H9 (cell line): ENCODE measurements around the gene ANKRD11. TPM values are rescaled to one million over a fixed set of nuclear protein-coding genes. Genes with fewer than 3 reads are reported as not detected.

Source experiments
- DNase-seq: peaks from one replicate; pipeline ENCODE4 v3.0.0-alpha.2; 2017
- H2AFZ ChIP-seq: one replicate; pipeline ENCODE4 v1.6.1; 2013; ENCODE audit warnings: mild to moderate bottlenecking, low read length, control low read depth, moderate library complexity
- H2AK5ac ChIP-seq: 2 replicates; pipeline ENCODE4 v1.6.1; 2013; ENCODE audit warnings: low read length, control low read depth, mixed read lengths; ENCODE audit not compliant: insufficient read length
- H2BK120ac ChIP-seq: one replicate; pipeline ENCODE4 v1.6.1; 2013; ENCODE audit warnings: low read depth, mild to moderate bottlenecking, low read length, control low read depth, inconsistent platforms; ENCODE audit not compliant: poor library complexity, severe bottlenecking
- H2BK12ac ChIP-seq: 2 replicates; pipeline ENCODE4 v1.6.1; 2013; ENCODE audit warnings: low read length, control low read depth, mixed read lengths, low read depth; ENCODE audit not compliant: insufficient read length
- H2BK15ac ChIP-seq: 2 replicates; pipeline ENCODE4 v1.6.1; 2013; ENCODE audit warnings: low read depth, low read length, control low read depth
- H2BK20ac ChIP-seq: one replicate; pipeline ENCODE4 v1.6.1; 2013; ENCODE audit warnings: low read depth, mild to moderate bottlenecking, low read length, control low read depth, inconsistent platforms; ENCODE audit not compliant: poor library complexity, severe bottlenecking
- H2BK5ac ChIP-seq: 2 replicates; pipeline ENCODE4 v1.6.1; 2013; ENCODE audit warnings: low read length, control low read depth, mixed read lengths; ENCODE audit not compliant: insufficient read length
- H3K14ac ChIP-seq: 2 replicates; pipeline ENCODE4 v1.6.1; 2013; ENCODE audit warnings: low read length, control low read depth; ENCODE audit not compliant: insufficient read depth
- H3K18ac ChIP-seq: 2 replicates; pipeline ENCODE4 v1.6.1; 2013; ENCODE audit warnings: low read depth, mild to moderate bottlenecking, mixed read lengths, low read length, control low read depth; ENCODE audit not compliant: insufficient read length
- H3K23ac ChIP-seq: 2 replicates; pipeline ENCODE4 v1.6.1; 2013; ENCODE audit warnings: low read length, control low read depth, mixed read lengths, low read depth; ENCODE audit not compliant: insufficient read length
- H3K23me2 ChIP-seq: 2 replicates; pipeline ENCODE4 v1.6.1; 2013; ENCODE audit warnings: low read depth, mild to moderate bottlenecking, mixed read lengths, low read length, control low read depth; ENCODE audit not compliant: insufficient read length, poor library complexity, severe bottlenecking
- H3K27ac ChIP-seq: 2 replicates; pipeline ENCODE4 v1.5.1; 2013; ENCODE audit warnings: low read length, control low read depth, mixed read lengths, low read depth; ENCODE audit not compliant: insufficient read length
- H3K27me3 ChIP-seq: 2 replicates; pipeline ENCODE4 v1.6.1; 2013; ENCODE audit warnings: low read length, control low read depth, inconsistent platforms; ENCODE audit not compliant: insufficient read depth
- H3K4ac ChIP-seq: 2 replicates; pipeline ENCODE4 v1.6.1; 2013; ENCODE audit warnings: low read depth, mild to moderate bottlenecking, control low read depth, inconsistent platforms, low read length, moderate library complexity
- H3K4me1 ChIP-seq: 2 replicates; pipeline ENCODE4 v1.6.1; 2013; ENCODE audit warnings: low read length, control low read depth, inconsistent platforms; ENCODE audit not compliant: insufficient read depth
- H3K4me2 ChIP-seq: 2 replicates; pipeline ENCODE4 v1.6.1; 2013; ENCODE audit warnings: low read length, control low read depth, mixed read lengths; ENCODE audit not compliant: insufficient read length, insufficient read depth
- H3K56ac ChIP-seq: 2 replicates; pipeline ENCODE4 v1.6.1; 2013; ENCODE audit warnings: low read depth, mild to moderate bottlenecking, mixed read lengths, low read length, control low read depth; ENCODE audit not compliant: insufficient read length
- H3K79me1 ChIP-seq: 2 replicates; pipeline ENCODE4 v1.6.1; 2013; ENCODE audit warnings: low read depth, mild to moderate bottlenecking, moderate library complexity, low read length, control low read depth, inconsistent platforms; ENCODE audit not compliant: insufficient read depth, poor library complexity, severe bottlenecking
- H3K79me2 ChIP-seq: 2 replicates; pipeline ENCODE4 v1.6.1; 2013; ENCODE audit warnings: low read length, control low read depth, inconsistent platforms; ENCODE audit not compliant: insufficient read depth
- H3K9ac ChIP-seq: 2 replicates; pipeline ENCODE4 v1.6.1; 2013; ENCODE audit warnings: low read length, control low read depth, mixed read lengths; ENCODE audit not compliant: insufficient read length; ENCODE audit errors: extremely low read depth
- H3K9me3 ChIP-seq: one replicate; pipeline ENCODE4 v1.6.1; 2013; ENCODE audit warnings: low read depth, low read length, inconsistent platforms; ENCODE audit not compliant: control insufficient read depth
- H3T11ph ChIP-seq: one replicate; pipeline ENCODE4 v1.6.1; 2013; ENCODE audit warnings: mild to moderate bottlenecking, low read length, control low read depth, inconsistent platforms
- H4K20me1 ChIP-seq: one replicate; pipeline ENCODE4 v1.6.1; 2013; ENCODE audit not compliant: control insufficient read depth, insufficient read length, insufficient read depth
- H4K5ac ChIP-seq: 2 replicates; pipeline ENCODE4 v1.6.1; 2013; ENCODE audit warnings: low read depth, mild to moderate bottlenecking, mixed read lengths, low read length, control low read depth; ENCODE audit not compliant: insufficient read length
- H4K8ac ChIP-seq: replicated peaks from 2 replicates; pipeline ENCODE4 v1.6.1; 2013; ENCODE audit warnings: low read length, control low read depth, mixed read lengths, low read depth; ENCODE audit not compliant: insufficient read length
- H4K91ac ChIP-seq: 2 replicates; pipeline ENCODE4 v1.6.1; 2013; ENCODE audit warnings: low read depth, mild to moderate bottlenecking, moderate library complexity, mixed read lengths, low read length, control low read depth; ENCODE audit not compliant: insufficient read length
- H3K27ac Mint-ChIP-seq, 3 experiments: 2 replicates in 2 of 3; 3 replicates in 1 of 3; pipeline ENCODE4 v1.8.0; 2020 to 2021; ENCODE audit warnings: mixed read lengths in 3 of 3, mild to moderate bottlenecking in 1 of 3, moderate library complexity in 1 of 3
- H3K27me3 Mint-ChIP-seq: 2 replicates; pipeline ENCODE4 v1.8.0; 2021; ENCODE audit warnings: low read depth, mild to moderate bottlenecking, moderate library complexity, mixed read lengths
- H3K36me3 Mint-ChIP-seq, 3 experiments: 2 replicates in 2 of 3; 3 replicates in 1 of 3; pipeline ENCODE4 v1.8.0; 2020 to 2021; ENCODE audit warnings: low read depth in 3 of 3, mixed read lengths in 3 of 3; ENCODE audit not compliant: insufficient read depth in 1 of 3
- H3K4me1 Mint-ChIP-seq, 2 experiments: 2 replicates each; pipeline ENCODE4 v1.8.0; 2020; ENCODE audit warnings: mixed read lengths in 2 of 2
- H3K4me3 Mint-ChIP-seq, 2 experiments: 2 replicates in 1 of 2; 3 replicates in 1 of 2; pipeline ENCODE4 v1.8.0; 2020 to 2021; ENCODE audit warnings: mild to moderate bottlenecking in 2 of 2, mixed read lengths in 2 of 2, moderate library complexity in 1 of 2
- H3K9me3 Mint-ChIP-seq, 2 experiments: 2 replicates in 1 of 2; 3 replicates in 1 of 2; pipeline ENCODE4 v1.8.0; 2020; ENCODE audit warnings: mild to moderate bottlenecking in 2 of 2, mixed read lengths in 2 of 2, moderate library complexity in 1 of 2
- WGBS: extraction: QIAGEN DNeasy Blood & Tissue Kit; methylation state at CpG from one replicate; pipeline ENCODE4 v1.1.7; 2013; ENCODE audit warnings: missing lambda C conversion rate, low lambda C conversion rate, mixed read lengths; ENCODE audit not compliant: insufficient read length; ENCODE audit errors: extremely low coverage; 5-methylcytosine and 5-hydroxymethylcytosine counted together
- total RNA-seq: library from RNA; stranded (reverse); gene quantifications from 2 replicates; pipeline ENCODE4 v1.2.1, GENCODE V29; 2021
- TF ChIP-seq, protein P1 (sequence below): fragments of 200-600 bp; sonication (generic); conservative IDR thresholded peaks from 3 replicates; pipeline ENCODE4 v1.8.0; 2021; ENCODE audit warnings: antibody characterized with exemption, mild to moderate bottlenecking

The ANKRD11 gene
- total RNA-seq, 1 experiment from 2014 or later = 181 TPM

DNA sequence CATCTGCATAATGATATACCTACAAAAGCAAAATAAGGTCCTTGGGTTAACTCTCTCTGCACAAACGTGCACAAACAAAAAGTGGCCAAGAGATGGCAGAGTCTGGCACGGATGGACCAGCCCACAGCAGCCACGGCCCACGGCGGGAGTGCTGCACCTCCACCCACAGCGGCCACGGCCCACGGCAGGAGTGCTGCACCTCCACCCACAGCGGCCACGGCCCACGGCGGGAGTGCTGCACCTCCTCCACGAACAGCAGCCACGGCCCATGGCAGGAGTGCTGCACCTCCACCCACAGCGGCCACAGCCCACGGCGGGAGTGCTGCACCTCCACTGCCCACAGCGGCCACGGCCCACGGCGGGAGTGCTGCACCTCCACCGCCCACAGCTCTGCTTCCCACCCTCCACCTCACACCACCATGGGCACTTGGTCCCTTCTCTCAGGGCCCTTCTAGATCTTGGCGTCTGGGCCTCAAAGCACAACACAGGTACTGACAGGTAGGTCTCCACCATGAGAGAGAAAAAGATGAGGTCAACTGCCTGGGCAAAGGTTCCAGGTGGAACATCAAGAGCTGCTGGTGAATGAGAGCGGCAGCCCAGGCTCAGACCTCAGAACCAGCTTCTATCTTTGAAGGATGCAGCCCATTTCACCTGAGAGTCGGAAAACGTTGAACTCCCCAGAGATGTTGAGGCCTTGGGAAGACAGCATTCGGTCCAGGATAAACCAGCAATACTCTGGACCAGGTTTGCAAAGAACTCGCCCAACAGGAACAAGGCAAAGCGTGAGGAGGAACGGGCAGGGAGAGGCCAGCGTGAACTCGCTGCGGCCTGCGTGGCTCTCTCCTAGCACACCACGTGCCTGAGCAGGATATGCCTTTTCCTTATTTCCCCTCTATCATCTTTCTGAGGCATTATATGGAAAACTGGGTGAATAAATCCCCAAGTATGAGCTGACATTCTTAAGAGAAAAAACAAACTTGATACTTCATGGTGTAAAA, 148.4 kb downstream of the ANKRD11 start:
- H4K8ac ChIP-seq = no peak overlapping the region
- no peak overlapping the region for H2BK5ac ChIP-seq
- peaks cover 0 to 7% (median 0%) of the 10 kb centered on the region in 3 experiments; a peak in 3 of 7 replicates for H3K36me3 Mint-ChIP-seq
- no peaks in the 10 kb centered on the region for H3K27me3 ChIP-seq
- H2AFZ ChIP-seq = no peak overlapping the region
- H3K79me2 ChIP-seq = peaks cover 68% of the 10 kb centered on the region; the same call in 1 of the 2 replicates
- no peak overlapping the region for H2BK12ac ChIP-seq
- 0 out of 7 replicates have a peak overlapping the region, but pooled peaks of 2 of the 3 experiments have one; percentile 5 to 13 for H3K27ac Mint-ChIP-seq
- peaks cover 2% of the 10 kb centered on the region; the same call in 1 of the 2 replicates for H3K4me1 ChIP-seq
- H2BK20ac ChIP-seq = no peak overlapping the region
- TF ChIP-seq, protein P1, sequence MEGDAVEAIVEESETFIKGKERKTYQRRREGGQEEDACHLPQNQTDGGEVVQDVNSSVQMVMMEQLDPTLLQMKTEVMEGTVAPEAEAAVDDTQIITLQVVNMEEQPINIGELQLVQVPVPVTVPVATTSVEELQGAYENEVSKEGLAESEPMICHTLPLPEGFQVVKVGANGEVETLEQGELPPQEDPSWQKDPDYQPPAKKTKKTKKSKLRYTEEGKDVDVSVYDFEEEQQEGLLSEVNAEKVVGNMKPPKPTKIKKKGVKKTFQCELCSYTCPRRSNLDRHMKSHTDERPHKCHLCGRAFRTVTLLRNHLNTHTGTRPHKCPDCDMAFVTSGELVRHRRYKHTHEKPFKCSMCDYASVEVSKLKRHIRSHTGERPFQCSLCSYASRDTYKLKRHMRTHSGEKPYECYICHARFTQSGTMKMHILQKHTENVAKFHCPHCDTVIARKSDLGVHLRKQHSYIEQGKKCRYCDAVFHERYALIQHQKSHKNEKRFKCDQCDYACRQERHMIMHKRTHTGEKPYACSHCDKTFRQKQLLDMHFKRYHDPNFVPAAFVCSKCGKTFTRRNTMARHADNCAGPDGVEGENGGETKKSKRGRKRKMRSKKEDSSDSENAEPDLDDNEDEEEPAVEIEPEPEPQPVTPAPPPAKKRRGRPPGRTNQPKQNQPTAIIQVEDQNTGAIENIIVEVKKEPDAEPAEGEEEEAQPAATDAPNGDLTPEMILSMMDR = no peak
- H3K9me3 ChIP-seq = no peaks in the 10 kb centered on the region
- WGBS = no CpG with 5 or more reads among the region's 35 CpGs
- H4K20me1 ChIP-seq = no peaks in the 10 kb centered on the region
- H3K27me3 Mint-ChIP-seq = no peaks in the 10 kb centered on the region
- no peak overlapping the region for H3K4me3 Mint-ChIP-seq
- no peaks in the 10 kb centered on the region; a peak in 1 of 5 replicates for H3K9me3 Mint-ChIP-seq
- H2BK15ac ChIP-seq = no peak overlapping the region
- no peak overlapping the region for H3K27ac ChIP-seq
- H3K18ac ChIP-seq = no peak overlapping the region
- H3K23me2 ChIP-seq = no peaks in the 10 kb centered on the region
- no peak overlapping the region for H3K4ac ChIP-seq
- no peak overlapping the region for H4K91ac ChIP-seq
- H3K14ac ChIP-seq = no peak overlapping the region
- no peak overlapping the region for H3T11ph ChIP-seq
- H3K79me1 ChIP-seq = no peaks in the 10 kb centered on the region
- no peak overlapping the region for H3K9ac ChIP-seq
- H3K56ac ChIP-seq = no peak overlapping the region
- H4K5ac ChIP-seq = no peak overlapping the region
- H3K23ac ChIP-seq = no peak overlapping the region
- H3K4me2 ChIP-seq = no peak overlapping the region
- no peak overlapping the region for H2AK5ac ChIP-seq
- no peak for DNase-seq
- peaks cover 38 to 44% of the 10 kb centered on the region in 2 experiments for H3K4me1 Mint-ChIP-seq
- H2BK120ac ChIP-seq = no peak overlapping the region
